AG10803 (cell line): ENCODE measurements around the gene SLC7A14.

ENCODE experiments used
- DNase-seq: peaks from one replicate; pipeline ENCODE4 v3.0.0; 2010; ENCODE audit warnings: low read depth
- H3K4me3 ChIP-seq: 2 replicates; pipeline ENCODE4 v1.5.1; 2011; ENCODE audit warnings: mild to moderate bottlenecking, low read length, control low read depth
- CTCF ChIP-seq: conservative IDR thresholded peaks from 2 replicates; pipeline ENCODE4 v1.5.1; 2011; ENCODE audit warnings: mild to moderate bottlenecking, low read length, control low read depth, inconsistent platforms

Gene SLC7A14

DNA sequence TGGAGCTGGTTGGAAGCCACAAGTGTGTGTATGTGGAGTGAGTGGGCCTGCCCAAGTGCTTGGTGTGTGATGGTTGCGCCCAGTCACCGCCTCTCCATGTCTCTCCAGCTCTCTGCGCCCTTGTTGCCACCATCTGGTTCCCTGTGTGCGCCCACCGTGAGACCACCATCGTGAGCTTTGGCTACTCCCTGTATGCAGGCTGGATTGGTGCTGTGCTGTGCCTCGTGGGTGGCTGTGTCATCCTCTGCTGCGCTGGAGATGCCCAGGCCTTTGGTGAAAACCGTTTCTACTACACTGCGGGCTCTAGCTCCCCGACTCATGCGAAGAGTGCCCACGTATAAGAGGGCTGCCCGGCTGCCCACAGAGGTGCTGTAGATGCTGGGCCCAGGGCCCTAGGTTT, 153.5 kb downstream of the SLC7A14 start:
- DNase-seq, result no peak
- H3K4me3 ChIP-seq, result no peak overlapping the region
- no peak for TF ChIP-seq CTCF

DNA sequence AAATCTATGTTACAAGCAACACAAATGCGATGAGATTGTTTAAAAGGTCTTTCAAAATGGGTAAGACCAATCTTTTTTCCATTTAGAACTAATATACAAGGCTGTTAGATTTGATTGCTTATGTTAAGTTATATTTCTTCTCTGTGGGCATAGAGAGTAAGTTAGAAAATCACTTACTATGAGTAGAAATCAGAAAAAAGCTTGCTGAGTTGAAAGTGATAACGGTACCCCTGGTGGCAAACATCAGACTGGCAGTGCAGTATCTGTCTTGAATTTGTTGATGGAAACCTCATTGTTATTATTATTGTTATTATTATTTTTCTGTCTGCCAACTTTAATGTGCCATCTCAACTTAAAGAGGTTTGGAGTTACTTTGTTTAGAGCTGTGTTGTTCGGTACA, 154.8 kb downstream of the SLC7A14 start:
- TF ChIP-seq CTCF, result peak; percentile 21; the same call in 1 of the 2 replicates
- H3K4me3 ChIP-seq, result no peak overlapping the region
- DNase-seq, result no peak

DNA sequence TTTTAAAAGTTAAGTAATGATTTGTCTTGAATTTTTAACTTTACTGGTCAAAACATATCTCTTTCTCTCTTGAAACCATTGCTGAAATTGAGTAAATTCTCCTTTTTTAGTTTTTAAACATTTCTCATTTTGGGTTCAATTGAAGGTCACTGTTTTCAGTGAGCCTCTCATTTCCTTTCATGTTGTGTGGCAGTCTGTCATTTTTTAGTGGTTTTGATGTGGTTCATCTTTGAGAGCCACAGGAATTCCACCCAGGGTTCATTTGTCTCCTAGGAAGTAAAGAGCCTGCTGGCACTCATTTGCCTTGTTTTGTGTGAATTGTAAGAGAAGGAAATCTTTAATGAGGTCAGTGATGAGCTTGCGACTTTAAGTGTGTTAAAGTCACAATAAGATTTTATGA, 156.8 kb downstream of the SLC7A14 start:
- H3K4me3 ChIP-seq, result no peak overlapping the region
- peak; percentile 79 for DNase-seq
- TF ChIP-seq CTCF, result no peak

GRCh38 chr3:170428095-170428494, 157.8 kb downstream of the SLC7A14 start:
- no peak for TF ChIP-seq CTCF
- H3K4me3 ChIP-seq, result no peak overlapping the region
- no peak for DNase-seq

DNA sequence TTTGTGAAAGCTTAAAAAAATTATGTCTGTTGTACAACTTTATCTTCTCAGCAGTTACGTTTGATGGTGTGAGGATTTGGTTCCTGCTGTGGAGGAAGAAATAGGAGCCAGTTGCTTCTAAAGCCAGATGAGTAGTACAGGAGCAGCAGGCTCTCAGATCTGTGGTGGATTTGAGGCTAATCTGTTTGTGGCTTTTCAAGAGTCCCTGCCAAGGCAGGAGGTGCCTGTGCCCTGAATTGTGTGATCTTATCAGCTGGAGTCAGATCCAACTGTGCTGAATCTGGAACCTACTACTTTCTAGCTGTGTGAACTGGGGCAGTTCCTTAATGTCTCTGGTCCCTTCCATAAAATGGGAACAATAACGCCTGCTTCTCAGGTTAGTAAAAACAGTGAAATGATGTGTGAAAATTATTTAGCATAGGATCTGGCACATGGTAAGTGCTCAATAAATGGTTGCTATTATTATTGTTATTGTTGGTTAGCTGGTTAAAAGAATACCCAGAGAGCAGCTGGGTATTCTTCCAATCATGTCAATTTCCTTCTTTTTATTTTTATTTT, 159.6 kb downstream of the SLC7A14 start:
- DNase-seq, result no peak

DNA sequence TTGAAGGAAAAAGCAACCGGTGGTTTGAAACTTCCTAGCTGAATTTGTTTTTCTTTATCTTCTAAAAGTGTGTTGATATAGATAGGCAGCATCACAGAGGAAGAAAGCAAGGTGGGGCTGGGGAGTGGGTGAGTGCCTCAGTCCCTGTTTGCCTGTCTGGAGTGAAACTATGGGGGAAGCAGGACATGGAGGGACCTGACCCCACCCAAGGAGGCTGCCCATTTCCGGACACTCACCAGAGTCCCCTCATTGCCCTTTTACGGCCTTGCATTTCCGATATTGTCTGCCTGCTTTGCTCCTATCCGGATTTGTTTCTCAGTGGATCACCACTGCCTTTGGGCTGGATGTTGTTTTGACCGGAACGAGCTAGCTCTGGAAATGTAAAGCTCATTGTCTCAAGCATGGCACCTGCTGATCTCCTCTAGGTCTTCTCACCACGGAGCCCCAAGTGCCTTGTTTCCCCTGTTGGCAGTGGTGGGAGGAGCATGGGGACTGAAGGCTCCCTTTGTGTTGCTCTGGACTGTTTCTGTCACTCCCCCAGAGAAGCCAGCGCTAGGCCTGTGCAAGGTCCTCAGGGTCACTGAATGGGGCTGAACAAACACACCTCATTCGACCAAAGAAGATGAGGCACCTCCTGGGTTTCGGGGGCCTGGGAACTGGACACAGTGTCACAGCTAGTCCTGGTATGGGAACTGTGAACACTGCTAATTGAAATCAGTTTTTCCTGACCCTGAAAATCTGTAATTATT, 160.2 kb downstream of the SLC7A14 start:
- no peak for TF ChIP-seq CTCF
- H3K4me3 ChIP-seq, result no peak overlapping the region

More for the DNA sequence above, 159.6 kb downstream of the SLC7A14 start:
- H3K4me3 ChIP-seq, result no peak overlapping the region
- TF ChIP-seq CTCF, result no peak

GRCh38 chr3:170424879-170425278, 161.0 kb downstream of the SLC7A14 start:
- H3K4me3 ChIP-seq, result no peak overlapping the region
- no peak for DNase-seq
- TF ChIP-seq CTCF, result no peak

More for the DNA sequence above, 160.2 kb downstream of the SLC7A14 start:
- no peak for DNase-seq
